Pancreas (tissue), 10 donors: ENCODE results near the gene RACGAP1. TPM values are rescaled to one million over a fixed set of nuclear protein-coding genes. Genes with fewer than 3 reads are reported as not detected.

Source experiments
- ATAC-seq, 4 donors: fragments of 200-7000 bp; cut with Tn5 transposase; one replicate each; pipeline versions ENCODE4 v1.8.0 to v1.9.1; 2020; ENCODE audit warnings: mild to moderate bottlenecking in 4 of 4, moderate library complexity in 4 of 4
- DNase-seq, 6 donors: peaks; one replicate each; pipeline ENCODE4 v3.0.0-alpha.2; 2020
- FAIRE-seq: peaks from 2 replicates; lab custom pipeline; 2012; peaks lifted over from hg19 to GRCh38; lab: Jason Lieb, UNC
- H3K27ac ChIP-seq, 4 donors: fragments of 200-600 bp; sonication (generic); 1 replicate in 3 of 4; 2 replicates in 1 of 4; pipeline versions ENCODE4 v1.5.0 to v1.8.0; 2020
- H3K27me3 ChIP-seq, 4 donors: fragments of 200-600 bp; one replicate each; pipeline ENCODE4 v1.8.0; 2021
- H3K36me3 ChIP-seq, 3 donors: fragments of 200-600 bp; sonication (generic) in 1 of 3; one replicate each; pipeline versions ENCODE4 v1.5.0 to v1.8.0; 2020 to 2021
- H3K4me1 ChIP-seq, 3 donors: fragments of 200-600 bp; one replicate each; pipeline ENCODE4 v1.8.0; 2021
- H3K4me3 ChIP-seq, 4 donors: fragments of 200-600 bp; sonication (generic) in 2 of 4; one replicate each; pipeline versions ENCODE4 v1.5.0 to v1.8.0; 2020 to 2021
- H3K9me3 ChIP-seq, 4 donors: fragments of 200-600 bp; one replicate each; pipeline ENCODE4 v1.8.0; 2021
- CTCF ChIP-seq, 4 donors: fragments of 200-600 bp; sonication (generic) in 3 of 4; IDR thresholded peaks; one replicate each; pipeline versions ENCODE4 v1.5.0 to v1.8.0; 2021; ENCODE audit warnings: antibody characterized with exemption in 4 of 4
- WGBS, 2 donors: extraction: QIAGEN DNeasy Blood & Tissue Kit; methylation state at CpG; one replicate each; pipeline ENCODE4 v1.1.7; 2013; 5-methylcytosine and 5-hydroxymethylcytosine counted together
- intact Hi-C, 3 donors: fragments of 100-400 bp; cut with DNase I; formaldehyde crosslinking; loops; one replicate each; pipeline versions ENCODE4 v1.11.1 to v1.14.2; 2022
- polyA plus RNA-seq, 2 donors: library from polyadenylated mRNA; stranded (reverse); fragments of 200-250 nt; gene quantifications; one replicate each; pipeline ENCODE4 v1.2.3, GENCODE V29; 2013
- total RNA-seq, 6 donors: library from RNA; stranded (reverse); fragmentation: NEBNext Ultra II Directional in 4 of 6; extraction: Animal tissue kit (Norgen Biotek cat#: 25700) in 4 of 6; gene quantifications; one replicate each; pipeline versions ENCODE4 v1.2.1 to v1.2.4, GENCODE V29; 2021 to 2023
- donor health status: healthy with polysubstance abuse.
- donor health status: DM: no; HTN: no; CAD: no; lungs with moderate emphysema.
- donor health status: DM: no; HTN: no; CAD: no.
- donor health status: control.
- donor health status: control.
- donor health status: Bipolar disorder and iron deficiency.
- donor health status: DM: yes; HTN: yes; CAD: no.
- donor health status: DM: no; HTN: no; CAD: no.
- donor health status: DM: no; HTN: no; CAD: no.
- donor health status: DM: yes; HTN: yes; CAD: no.

RACGAP1 gene
- total and polyA plus RNA-seq, 8 donors = 0.72 to 6.3 (median 2.4) TPM

- Histone ChIP-seq H3K27ac (no peak overlapping the region), H3K4me3 (no peak overlapping the region), H3K9me3 (no peaks in the 10 kb centered on the region), H3K27me3 (no peaks in the 10 kb centered on the region), H3K4me1 (no peaks in the 10 kb centered on the region), H3K36me3 (no peaks in the 10 kb centered on the region)
- 11 to 15% methylated on average over 1 of the region's 1 CpG for WGBS, 2 donors
- intact Hi-C loops = no loop called here
- no peak for TF ChIP-seq CTCF (IDR thresholded peaks at IDR 0.05)
- peak in 2 of 6 donors; percentile 12 to 29 for DNase-seq
- ATAC-seq = peak in 2 of 4 donors; percentile 51 to 60
- FAIRE-seq = no peak
These were observed 72.8 kb downstream of the RACGAP1 start for GRCh38 chr12:49952391-49953055.

- no peaks in the 10 kb centered on the region for H3K4me1 ChIP-seq
- H3K9me3 ChIP-seq = no peaks in the 10 kb centered on the region
- no peak overlapping the region for H3K27ac ChIP-seq
- FAIRE-seq (no peak), DNase-seq (no peak), ATAC-seq (no peak)
- no peaks in the 10 kb centered on the region for H3K27me3 ChIP-seq
- TF ChIP-seq CTCF (IDR thresholded peaks at IDR 0.05) = no peak
- intact Hi-C loops = no loop called here
- no peak overlapping the region for H3K4me3 ChIP-seq
- H3K36me3 ChIP-seq = no peaks in the 10 kb centered on the region
- WGBS, 2 donors = 78 to 86% methylated on average over 14 of the region's 14 CpGs
These were observed 73.7 kb downstream of the RACGAP1 start for GRCh38 chr12:49951411-49952240.

- H3K27me3 ChIP-seq = no peaks in the 10 kb centered on the region
These were observed 74.7 kb downstream of the RACGAP1 start, which contains the start of gene AQP2 for GRCh38 chr12:49950273-49951251. Gene AQP2, plus strand, starts transcription at chr12:49950737. Its CDS starts 94 bp downstream, at chr12:49950831.

GRCh38 chr12:49949866-49950265, 75.4 kb downstream of the RACGAP1 start:
- H3K36me3 ChIP-seq = no peaks in the 10 kb centered on the region
- no peak for TF ChIP-seq CTCF (IDR thresholded peaks at IDR 0.05)
- no peaks in the 10 kb centered on the region for H3K27me3 ChIP-seq
- H3K4me3 ChIP-seq = no peak overlapping the region
- H3K4me1 ChIP-seq = peaks cover 0 to 3% (median 0%) of the 10 kb centered on the region in 3 donors
- no peaks in the 10 kb centered on the region for H3K9me3 ChIP-seq
- intact Hi-C loops = no loop called here
- ATAC-seq (no peak), FAIRE-seq (no peak), DNase-seq (no peak)
- 84 to 88% methylated on average over 3 of the region's 3 CpGs for WGBS, 2 donors
- H3K27ac ChIP-seq = no peak overlapping the region

More at GRCh38 chr12:49950273-49951251, 74.7 kb downstream of the RACGAP1 start, which contains the start of gene AQP2:
- Histone ChIP-seq H3K9me3 (no peaks in the 10 kb centered on the region), H3K27ac (no peak within 1 kb of the TSS), H3K36me3 (no peaks in the 10 kb centered on the region), H3K4me1 (peaks cover 0 to 3% (median 0%) of the 10 kb centered on the region in 3 donors), H3K4me3 (no peak within 1 kb of the TSS)
- TF ChIP-seq CTCF (IDR thresholded peaks at IDR 0.05) = no peak
- DNase-seq = no peak
- ATAC-seq = no peak
- intact Hi-C loops = no loop called here
- FAIRE-seq = no peak
- WGBS, 2 donors = 77 to 81% methylated on average over 27 to 32 of the region's 32 CpGs
